Eye (tissue), 1 donor: ENCODE results near the gene MRPS2.
"Not testable (repeated sequence)": the region's sequence is repeated elsewhere in the genome, so short reads cannot be mapped to it uniquely, and the experiment has no call there.

Experiments
- DNase-seq: peaks from one replicate; pipeline ENCODE4 v3.0.0-alpha.2; 2015

MRPS2 gene

DNA sequence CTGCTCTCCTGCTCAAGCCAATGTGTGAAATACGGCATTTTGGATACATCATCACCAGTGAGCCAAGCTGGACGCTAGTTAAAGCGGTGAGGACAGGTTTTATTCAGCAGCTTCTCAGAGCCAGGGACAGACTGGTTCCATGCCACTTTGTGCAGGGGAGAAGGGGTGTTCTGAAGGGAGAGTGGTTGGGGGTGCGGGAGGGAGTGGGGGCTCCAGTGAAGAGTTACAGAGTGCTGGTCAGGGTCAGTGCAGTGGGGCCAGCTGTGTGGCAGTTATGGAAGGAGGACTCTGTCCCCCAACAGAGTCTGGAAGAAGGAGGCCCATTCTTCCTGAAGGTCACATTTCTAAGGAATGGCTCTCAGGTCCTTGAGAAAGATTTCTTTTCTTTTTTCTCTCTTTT lies 34.3 kb downstream of the MRPS2 start:
- DNase-seq, result not testable (repeated sequence)

DNA sequence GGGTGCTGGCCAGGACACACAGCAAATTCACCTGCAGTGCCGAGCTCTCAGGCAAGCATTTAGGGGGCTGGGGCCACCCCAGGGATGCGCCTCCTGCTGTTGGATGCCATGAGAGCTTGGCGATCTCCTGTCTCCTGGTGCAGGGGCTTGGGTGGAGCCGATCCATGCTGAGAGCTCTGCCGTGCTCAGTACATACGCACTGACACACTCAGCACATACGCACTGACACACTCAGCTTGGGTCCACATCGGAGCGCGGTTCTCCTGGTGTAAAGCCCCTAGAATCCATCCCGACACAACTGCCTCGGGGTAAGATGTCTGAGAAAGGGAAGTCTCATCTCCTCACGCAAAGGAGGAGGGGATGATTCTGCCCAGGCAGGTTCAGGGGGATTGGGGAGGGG lies 35.1 kb downstream of the MRPS2 start:
- not testable (repeated sequence) for DNase-seq

DNA sequence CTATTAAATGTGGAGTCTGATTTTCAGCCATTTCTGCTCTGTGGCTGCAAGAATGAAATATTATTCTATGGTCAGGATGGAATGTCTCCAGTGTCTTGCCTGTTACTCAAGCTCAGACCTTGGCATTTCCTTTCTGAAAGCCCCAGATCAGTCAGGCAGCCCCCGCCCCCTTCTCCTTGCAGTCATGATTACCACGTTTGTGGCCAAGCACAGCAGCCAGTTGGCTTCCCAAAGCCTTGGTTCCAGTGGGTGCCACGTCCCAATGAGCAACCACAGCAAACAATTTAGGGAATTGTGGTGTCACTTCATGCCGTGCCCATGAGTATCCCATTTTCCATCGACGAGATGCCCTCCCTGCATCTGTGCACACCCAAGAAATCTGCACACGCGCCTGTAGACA lies 35.7 kb downstream of the MRPS2 start:
- DNase-seq, result no peak

DNA sequence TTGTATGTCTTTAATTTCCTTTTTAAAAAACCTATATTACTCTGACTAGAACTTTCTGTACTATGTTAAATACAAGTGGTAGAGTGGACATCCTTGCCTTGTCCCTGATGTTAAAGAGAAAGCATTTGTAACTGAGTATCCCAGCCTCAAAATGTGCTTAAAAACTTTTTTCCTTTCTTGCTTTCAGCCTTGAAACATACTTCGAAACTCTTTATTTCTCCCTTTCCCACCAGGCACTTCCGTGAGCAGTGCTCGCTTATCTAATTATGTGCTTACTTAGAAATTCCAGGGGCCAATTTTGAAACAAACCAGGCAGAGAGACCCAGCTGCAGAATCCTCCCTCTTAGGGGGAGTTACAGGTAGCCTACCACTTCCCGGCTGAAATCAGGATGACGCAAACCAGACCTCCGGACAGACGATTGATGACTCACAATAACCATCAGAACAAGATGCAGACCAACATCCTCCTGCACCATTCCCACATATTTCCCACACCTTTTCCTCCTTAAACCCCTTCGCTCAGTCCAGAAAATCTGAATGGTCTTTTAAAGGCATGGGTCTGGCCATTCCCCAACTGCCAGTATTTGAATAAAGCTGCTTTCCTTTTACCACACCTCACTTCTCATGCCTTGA lies 42.9 kb downstream of the MRPS2 start:
- not testable (repeated sequence) for DNase-seq

DNA sequence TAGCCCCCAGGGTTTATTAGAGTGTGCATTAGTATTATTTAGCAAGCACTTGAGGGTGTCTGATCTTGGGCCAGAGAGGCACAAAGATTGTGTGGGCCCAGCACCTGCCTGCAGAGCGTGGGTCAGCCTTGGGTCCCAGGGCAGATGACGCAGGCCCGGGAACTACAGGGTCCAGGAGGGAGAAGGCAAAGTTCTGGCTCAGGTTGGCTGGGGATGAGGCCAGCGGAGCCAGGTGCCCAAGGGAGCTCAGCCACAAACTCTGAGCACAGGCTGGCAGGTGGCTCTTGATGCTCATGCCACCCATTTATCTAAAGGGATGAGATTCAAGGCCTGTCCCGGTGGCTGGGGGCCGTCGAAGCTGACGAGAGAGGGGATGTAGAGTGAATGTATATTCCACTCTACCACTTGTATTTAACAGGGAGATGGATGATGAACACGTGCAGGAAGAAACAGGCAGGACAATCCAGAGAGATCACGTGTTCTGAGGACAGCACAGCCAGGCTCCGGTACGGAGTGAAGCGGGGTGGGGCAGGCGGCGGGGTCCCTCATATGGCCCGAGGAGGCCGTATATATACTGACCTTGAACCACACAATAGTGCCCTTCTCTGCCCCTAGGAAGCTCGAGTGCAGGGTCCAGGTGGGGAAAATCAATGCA lies 44.6 kb downstream of the MRPS2 start:
- DNase-seq, result no peak

DNA sequence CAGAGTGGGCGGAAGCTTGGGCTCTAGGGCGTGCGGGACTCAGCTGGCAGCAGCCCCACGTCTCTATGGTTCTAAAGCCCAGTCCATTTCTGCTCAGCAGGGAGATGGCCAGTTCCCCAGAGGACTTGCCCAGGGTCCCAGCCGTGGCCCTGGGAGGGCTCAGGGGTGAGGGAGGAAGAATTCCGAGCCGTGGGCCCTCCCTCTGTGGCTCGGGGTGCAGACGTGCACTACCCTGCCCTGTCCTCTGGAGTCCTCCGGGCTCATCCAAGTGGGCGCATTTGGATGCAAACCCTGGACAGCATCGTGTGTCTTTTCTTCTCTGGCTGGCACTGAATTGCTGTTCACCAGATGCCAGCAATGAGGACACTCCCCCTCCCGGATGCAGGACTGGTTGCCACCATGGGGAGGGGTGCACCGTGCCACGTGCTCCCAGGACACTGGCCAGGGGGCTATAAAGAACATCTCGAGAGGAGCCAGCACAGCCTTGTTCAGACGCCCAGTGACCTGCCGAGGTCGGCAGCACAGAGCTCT lies 45.2 kb downstream of the MRPS2 start, which contains the start of gene OBP2A:
TSS of gene OBP2A (plus strand) at position 481 of the 531 bp plus-strand sequence. CDS start 55 bp downstream, outside the sequence.
- DNase-seq, result not testable (repeated sequence)

DNA sequence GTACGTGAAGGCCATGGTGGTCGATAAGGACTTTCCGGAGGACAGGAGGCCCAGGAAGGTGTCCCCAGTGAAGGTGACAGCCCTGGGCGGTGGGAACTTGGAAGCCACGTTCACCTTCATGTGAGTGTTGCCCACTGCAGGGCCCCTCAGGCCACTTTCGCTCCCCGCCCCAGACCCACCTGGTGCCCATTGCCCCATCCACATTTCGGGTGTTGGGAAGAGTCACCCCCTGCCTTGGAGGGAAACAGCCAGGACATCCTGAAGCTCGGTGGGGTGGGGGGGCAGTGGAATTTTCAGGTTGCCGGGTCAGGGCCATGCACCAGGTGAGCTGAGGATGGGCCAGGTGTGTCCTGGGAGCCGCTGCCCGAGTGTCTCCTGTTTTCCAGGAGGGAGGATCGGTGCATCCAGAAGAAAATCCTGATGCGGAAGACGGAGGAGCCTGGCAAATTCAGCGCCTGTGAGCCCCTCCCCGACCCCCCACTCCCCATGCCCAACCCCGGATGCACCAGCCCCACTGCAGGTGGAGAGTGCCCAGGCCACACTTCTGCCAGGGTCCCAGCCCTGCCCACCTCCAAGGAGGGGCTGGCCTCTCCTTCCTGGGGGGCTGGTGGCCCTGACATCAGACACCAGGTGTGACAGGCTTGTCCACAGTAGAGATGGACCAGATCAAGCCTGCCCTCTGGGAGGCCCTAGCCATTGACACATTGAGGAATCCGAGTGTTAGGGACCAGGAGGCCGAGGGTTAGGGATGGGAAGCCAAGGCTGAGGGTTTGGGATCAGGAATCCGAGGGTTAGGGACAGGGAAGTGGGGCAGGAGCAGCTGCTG lies 46.5 kb downstream of the MRPS2 start:
- DNase-seq, result not testable (repeated sequence)

DNA sequence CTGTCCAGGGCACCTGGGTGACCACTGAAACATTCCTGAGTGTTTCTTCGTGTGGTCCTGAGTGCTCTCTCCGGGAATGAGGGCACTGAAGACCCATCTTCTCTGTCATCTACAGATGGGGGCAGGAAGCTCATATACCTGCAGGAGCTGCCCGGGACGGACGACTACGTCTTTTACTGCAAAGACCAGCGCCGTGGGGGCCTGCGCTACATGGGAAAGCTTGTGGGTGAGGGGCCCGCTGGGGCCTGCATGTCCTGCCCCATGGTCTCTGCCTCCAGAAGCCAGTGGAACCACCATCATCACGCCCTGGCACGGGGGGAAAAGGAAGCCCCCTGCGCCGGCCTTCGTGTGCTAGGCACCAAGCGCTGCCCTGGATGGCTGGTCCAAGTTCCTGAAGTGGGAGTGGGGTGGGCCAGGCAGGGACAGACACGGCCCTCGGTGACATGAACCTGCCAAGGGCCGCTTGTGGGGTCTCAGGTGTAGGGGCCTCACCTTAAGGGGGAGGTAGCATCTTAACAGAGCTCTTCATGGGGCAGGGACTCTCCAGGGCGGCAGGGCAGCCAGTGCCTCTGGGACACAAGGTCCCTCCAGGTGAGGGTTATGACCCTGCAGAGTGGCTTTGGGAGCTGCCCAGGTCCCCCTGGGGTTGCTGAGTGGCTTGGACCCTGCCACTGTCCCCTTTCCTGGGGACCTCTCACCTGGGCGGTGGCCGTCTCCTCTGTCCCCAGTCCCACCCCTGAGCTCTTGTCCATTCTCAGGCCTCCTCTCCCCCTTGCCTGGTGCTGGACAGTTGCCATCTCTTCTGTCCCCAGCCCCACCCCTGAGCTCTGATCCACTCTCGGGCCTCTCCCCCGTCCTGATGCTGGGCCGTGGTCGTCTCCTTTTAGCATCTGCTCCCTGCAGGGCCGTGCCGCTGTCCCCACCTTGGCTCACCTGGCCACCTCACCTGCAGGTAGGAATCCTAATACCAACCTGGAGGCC lies 47.6 kb downstream of the MRPS2 start:
- no peak for DNase-seq

DNA sequence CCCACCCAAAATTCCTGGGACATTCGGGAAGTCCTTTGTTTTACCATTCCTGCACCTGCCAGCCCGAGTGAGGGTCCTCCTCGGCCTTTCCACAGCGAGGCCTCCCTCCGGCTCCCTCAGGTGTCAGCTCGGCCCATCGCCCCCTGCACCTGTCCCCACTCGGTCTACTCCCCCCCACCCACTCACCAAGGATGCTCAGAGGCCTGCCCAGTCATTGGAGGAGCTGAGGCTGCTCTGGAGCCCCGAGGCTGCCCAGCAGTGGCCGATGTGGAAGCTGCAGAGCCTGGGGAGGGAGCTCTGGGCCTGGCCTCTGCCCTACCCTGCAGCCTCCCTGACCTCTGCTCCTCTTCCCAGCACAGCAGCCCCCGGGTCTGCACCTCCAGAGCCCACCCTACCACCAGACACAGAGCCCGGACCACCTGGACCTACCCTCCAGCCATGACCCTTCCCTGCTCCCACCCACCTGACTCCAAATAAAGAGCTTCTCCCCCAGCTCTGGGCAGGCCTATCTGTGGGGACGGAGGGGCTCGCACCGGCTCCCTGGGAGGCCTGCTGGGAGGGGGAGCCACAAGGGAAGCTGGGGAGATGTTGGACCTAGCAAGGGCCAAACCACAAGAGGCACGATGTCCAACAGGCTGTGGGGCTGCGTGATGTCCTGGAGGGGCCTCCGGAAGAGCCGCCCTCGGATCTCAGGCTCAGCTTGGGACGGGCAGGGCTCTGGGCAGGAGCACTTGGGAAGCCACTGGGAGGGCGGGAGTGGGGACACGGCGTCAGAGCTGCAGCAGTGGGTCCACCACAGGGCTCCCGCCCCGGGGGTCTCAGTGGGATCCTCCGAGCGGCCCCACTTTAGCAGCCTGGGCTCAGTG lies 49.2 kb downstream of the MRPS2 start:
- not testable (repeated sequence) for DNase-seq

DNA sequence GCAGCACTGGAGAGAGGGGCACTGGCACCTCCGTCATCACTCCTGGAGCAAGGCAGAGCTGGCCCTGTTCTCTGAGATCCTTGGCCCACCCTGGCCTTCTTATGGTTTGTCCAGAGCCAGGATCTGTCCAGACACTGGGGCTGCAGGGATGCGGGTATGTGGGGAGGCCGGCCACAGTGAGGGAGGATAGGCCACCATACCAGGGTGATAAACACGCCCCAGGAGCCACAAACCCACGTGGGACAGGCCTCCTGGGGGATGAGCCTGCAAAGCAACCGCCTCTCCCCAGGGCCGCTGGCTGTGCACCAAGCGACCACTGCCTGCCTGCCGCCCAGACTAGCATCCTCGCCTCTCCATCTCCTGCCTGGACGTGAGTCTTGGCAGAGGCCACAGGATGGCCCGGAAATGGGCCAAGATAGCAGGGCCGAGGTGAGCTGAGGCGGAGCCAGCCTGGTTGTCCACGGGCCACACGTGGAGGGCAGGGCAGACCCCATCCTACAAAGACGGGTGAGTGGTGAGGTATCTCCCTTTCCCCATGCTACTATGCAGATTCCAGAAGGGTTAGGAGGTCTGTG lies 49.9 kb downstream of the MRPS2 start:
- no peak for DNase-seq

DNA sequence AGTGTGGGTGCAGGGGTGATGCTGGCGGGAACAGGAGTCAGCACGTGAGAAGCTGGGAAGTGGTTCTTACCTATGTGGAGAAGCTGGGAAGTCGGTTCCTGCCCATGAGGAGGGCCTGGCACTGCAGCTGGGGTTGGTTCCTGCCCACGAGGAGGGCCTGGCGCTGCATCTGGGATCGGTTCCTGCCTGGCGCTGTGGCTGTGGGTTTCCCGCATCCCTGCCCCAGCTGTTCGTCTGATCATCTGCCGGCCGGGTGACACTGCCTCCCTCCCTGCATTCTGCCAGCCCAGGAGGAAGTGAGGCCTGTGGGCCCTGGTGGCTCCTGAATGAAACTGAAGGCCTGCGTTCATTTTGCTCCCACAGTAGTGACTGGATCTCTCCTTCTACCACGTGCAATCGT lies 50.5 kb downstream of the MRPS2 start:
- DNase-seq, result no peak

DNA sequence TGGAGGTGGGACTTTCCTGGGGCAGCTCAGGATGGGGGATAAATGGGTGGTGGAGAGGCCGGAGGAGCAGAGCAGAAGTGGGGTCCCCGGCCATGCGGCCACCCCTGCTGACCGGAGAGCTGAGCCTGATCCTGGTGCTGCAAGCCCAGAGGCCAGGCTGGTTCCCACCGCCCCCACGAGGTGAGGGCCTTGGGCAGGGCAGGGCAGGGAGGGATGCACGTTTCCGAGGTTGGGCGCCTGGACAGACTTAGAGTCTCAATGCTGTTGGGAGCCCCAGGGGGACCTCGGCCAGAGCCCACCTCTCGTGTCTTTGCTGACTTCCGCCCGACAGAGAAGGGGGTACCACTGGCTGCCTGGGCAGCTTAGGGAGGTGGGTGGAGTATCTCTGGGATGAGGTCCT lies 51.0 kb downstream of the MRPS2 start:
- no peak for DNase-seq

DNA sequence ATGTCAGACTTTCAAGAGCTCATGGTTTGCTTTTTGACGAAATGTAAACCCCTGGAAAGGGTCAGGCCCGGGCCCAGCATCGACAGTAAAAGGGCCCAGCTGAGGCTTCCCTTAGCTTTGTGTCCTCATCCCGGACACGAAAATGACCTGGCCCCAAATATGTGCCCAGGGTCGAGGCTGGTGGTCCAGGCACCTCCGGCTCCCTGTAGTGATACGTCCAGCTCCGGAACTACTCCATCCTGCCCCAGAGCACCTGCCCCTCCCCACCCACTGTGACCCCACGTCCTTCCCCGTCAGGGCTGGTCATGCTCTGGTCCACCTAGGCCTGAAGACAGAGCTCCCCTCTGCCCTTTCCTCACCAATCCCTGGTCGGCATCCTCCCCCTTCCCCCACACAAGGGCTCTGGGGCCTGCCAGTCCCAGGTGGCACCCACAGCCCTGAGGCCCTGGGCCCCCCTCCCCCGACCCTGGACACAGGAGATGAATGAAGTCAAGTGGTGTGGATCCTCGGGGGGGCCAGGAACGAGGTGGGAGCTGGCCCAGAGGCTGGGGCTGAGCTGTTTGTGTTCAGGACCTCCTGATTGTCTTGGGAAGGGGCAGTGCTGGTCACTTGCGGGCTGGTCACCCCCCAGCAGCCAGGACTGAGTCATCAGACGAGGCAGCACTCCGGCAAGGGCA lies 51.7 kb downstream of the MRPS2 start:
- no peak for DNase-seq

DNA sequence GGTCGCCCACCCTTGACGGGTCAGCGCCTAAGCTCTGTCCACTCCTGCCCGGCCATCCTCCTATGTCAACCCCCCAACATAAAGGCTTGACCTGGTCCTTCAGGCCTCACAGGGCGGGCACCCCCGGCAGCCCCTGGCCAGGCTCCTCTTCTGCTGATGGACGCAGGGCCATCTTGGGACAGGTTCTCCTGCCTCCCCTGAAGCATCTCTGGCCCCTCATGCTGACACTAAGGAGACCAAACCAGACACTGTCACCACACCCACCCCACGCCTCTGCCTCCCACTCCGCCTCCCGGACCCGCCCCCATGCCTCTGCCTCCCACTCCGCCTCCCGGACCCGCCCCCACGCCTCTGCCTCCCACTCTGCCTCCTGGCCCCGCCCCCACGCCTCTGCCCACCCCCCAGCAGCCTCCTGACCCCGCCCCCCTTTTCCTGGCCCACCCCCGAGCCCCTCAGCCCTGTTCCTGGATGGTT lies 52.3 kb downstream of the MRPS2 start:
- DNase-seq, result no peak
